Left lung (tissue), 14 donors: Measurements from ENCODE around the gene TEX13B. TPM values are rescaled to one million over a fixed set of nuclear protein-coding genes. Genes with fewer than 3 reads are reported as not detected.

ENCODE experiments used
- ATAC-seq: fragments of 200-7000 bp; cut with Tn5 transposase; one replicate; pipeline ENCODE4 v1.9.1; 2020; ENCODE audit warnings: moderate library complexity
- DNase-seq, 4 donors: peaks; one replicate each; pipeline ENCODE4 v3.0.0-alpha.2; 2013 to 2020
- H3K27ac ChIP-seq, 2 donors: fragments of 200-600 bp; sonication (generic) in 1 of 2; one replicate each; pipeline versions ENCODE4 v1.5.0 to v1.8.0; 2020 to 2021
- H3K27me3 ChIP-seq, 2 donors: fragments of 200-600 bp; sonication (generic) in 1 of 2; one replicate each; pipeline versions ENCODE4 v1.5.0 to v1.8.0; 2020 to 2021
- H3K36me3 ChIP-seq, 2 donors: fragments of 200-600 bp; sonication (generic) in 1 of 2; one replicate each; pipeline versions ENCODE4 v1.5.0 to v1.8.0; 2020 to 2021
- H3K4me1 ChIP-seq, 2 donors: fragments of 200-600 bp; one replicate each; pipeline ENCODE4 v1.8.0; 2021
- H3K4me3 ChIP-seq, 2 donors: fragments of 200-600 bp; sonication (generic) in 1 of 2; one replicate each; pipeline versions ENCODE4 v1.5.0 to v1.8.0; 2020 to 2021; ENCODE audit warnings: mild to moderate bottlenecking in 1 of 2
- H3K9me3 ChIP-seq, 2 donors: fragments of 200-600 bp; sonication (generic) in 1 of 2; one replicate each; pipeline versions ENCODE4 v1.5.0 to v1.8.0; 2020 to 2021
- intact Hi-C, 2 donors: fragments of 100-400 bp; cut with DNase I; formaldehyde crosslinking; loops; one replicate each; pipeline versions ENCODE4 v1.11.2 to v1.14.2; 2022
- long read RNA-seq, 12 donors: library from polyadenylated mRNA in 2 of 12; unstranded in 2 of 12; transcript quantifications; one replicate each; pipeline ENCODE4 v2.0.0 and lab custom pipeline, GENCODE V29; 2019 to 2026
- polyA plus RNA-seq, 6 donors: library from polyadenylated mRNA; unstranded; fragments of 120-200 nt; gene quantifications; one replicate each; pipeline ENCODE4 v1.2.1, GENCODE V29; 2013; ENCODE audit not compliant: insufficient read length in 6 of 6
- total RNA-seq, 2 donors: library from RNA; stranded (reverse); fragmentation: NEBNext Ultra II Directional; extraction: Animal tissue kit (Norgen Biotek cat#: 25700); gene quantifications; one replicate each; pipeline ENCODE4 v1.2.1, GENCODE V29; 2021
- TF ChIP-seq, protein P1 (sequence below), 2 donors: fragments of 200-600 bp; sonication (generic) in 1 of 2; IDR thresholded peaks; one replicate each; pipeline versions ENCODE4 v1.5.0 to v1.8.0; 2021; ENCODE audit warnings: antibody characterized with exemption in 2 of 2
- donor health status: DM: no; HTN: yes; CAD: no.
- donor health status: DM: no; HTN: no; CAD: no.

Gene TEX13B
- not detected for total RNA-seq
- under 1 TPM in 1 of 6 donors, not detected in 5; 0.14 TPM for polyA plus RNA-seq
- long read RNA-seq, donor 1: 0 reads
- long read RNA-seq, donor 2: 0 reads
- long read RNA-seq, donor 3: 0 reads
- long read RNA-seq, donor 4: 0 reads
- long read RNA-seq, donor 5: 0 reads
- long read RNA-seq, donor 6: 0 reads
- long read RNA-seq, donor 7: 0 reads
- long read RNA-seq, donor 8: 0 reads
- long read RNA-seq, donor 9: 0 reads
- long read RNA-seq, donor 10: 0 reads
- long read RNA-seq, donor 11: 0 reads
- long read RNA-seq, donor 12: 0 reads

DNA sequence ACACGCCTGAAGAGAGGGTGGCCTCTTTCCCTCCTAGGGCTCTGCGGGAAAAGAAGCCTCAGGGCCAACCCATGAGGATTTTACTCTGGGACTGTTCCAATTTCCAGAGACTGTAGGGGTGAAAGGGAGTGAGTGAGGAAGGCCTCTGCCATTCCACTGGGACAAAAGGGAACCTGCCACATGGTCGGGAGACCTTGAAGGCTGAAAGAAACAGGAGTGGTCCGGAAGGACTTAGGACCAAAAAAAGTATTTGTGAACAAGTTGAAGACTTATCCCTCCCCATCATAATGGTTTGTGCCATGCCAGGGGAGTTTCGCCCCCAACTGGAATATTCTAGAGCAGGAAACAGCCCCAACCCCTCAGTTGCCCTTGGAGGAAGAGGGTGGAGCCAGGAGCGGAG lies at the start of gene TEX13B:
Gene TEX13B, minus strand, starts transcription at position 15 of the 400 bp plus-strand sequence. CDS start 243 bp downstream, outside the sequence.
- Histone ChIP-seq H3K4me3 (no peak within 1 kb of the TSS), H3K36me3 (no peaks in the 10 kb centered on the region), H3K9me3 (no peaks in the 10 kb centered on the region), H3K4me1 (no peaks in the 10 kb centered on the region), H3K27ac (no peak within 1 kb of the TSS), H3K27me3 (peaks cover 0 to 4% of the 10 kb centered on the region in 2 donors)
- intact Hi-C loops: no loop called here
- DNase-seq (no peak), ATAC-seq (no peak)
- TF ChIP-seq, protein P1, sequence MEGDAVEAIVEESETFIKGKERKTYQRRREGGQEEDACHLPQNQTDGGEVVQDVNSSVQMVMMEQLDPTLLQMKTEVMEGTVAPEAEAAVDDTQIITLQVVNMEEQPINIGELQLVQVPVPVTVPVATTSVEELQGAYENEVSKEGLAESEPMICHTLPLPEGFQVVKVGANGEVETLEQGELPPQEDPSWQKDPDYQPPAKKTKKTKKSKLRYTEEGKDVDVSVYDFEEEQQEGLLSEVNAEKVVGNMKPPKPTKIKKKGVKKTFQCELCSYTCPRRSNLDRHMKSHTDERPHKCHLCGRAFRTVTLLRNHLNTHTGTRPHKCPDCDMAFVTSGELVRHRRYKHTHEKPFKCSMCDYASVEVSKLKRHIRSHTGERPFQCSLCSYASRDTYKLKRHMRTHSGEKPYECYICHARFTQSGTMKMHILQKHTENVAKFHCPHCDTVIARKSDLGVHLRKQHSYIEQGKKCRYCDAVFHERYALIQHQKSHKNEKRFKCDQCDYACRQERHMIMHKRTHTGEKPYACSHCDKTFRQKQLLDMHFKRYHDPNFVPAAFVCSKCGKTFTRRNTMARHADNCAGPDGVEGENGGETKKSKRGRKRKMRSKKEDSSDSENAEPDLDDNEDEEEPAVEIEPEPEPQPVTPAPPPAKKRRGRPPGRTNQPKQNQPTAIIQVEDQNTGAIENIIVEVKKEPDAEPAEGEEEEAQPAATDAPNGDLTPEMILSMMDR (IDR thresholded peaks at IDR 0.05): no peak

DNA sequence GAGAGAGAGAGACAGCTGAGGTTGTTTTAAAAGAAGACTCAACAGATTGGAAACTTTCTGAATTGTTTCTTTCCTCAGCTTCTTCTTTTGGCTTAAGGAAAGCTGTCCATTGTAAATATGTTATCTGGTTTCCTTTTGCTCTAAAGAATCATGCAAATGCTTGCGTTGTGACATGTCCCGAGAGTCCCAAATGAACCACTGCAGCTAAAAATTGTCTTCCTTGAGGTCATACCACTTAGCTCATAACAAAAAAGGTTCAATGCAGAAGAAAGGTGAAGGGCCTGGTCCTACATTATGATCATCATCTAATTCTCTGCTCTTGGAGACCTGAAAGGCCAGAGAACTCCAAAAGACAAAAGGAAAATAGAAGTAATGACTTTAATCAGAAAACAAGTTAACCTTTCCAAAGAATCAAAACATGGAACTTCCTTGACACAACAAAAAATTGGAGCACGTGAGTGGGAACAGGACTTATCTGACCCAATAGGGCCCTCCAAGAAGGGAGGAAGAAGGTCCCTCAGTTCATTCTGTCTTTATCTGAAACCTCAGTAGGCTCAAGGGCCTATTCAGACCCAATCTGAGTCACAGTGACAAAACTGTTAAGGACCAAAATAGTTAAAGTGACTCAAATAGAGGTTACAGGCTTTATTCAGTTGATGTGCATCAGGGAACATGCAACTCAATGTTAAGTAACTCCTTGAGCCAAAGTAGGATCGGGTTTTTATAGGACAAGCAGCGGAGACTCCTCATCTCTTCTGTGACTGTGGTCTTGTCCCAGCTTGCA lies 48.0 kb upstream of the TEX13B start:
- Histone ChIP-seq H3K9me3 (no peaks in the 10 kb centered on the region), H3K27me3 (no peaks in the 10 kb centered on the region), H3K4me3 (no peak overlapping the region), H3K4me1 (no peaks in the 10 kb centered on the region), H3K36me3 (no peaks in the 10 kb centered on the region), H3K27ac (no peak overlapping the region)
- ATAC-seq (no peak), DNase-seq (no peak)
- intact Hi-C loops: no loop called here
- TF ChIP-seq, protein P1 (IDR thresholded peaks at IDR 0.05): no peak

- DNase-seq: no peak
- intact Hi-C loops: no loop called here
- Histone ChIP-seq H3K36me3 (no peaks in the 10 kb centered on the region), H3K27me3 (no peaks in the 10 kb centered on the region), H3K9me3 (no peaks in the 10 kb centered on the region), H3K27ac (no peak overlapping the region), H3K4me3 (no peak overlapping the region), H3K4me1 (no peaks in the 10 kb centered on the region)
- TF ChIP-seq, protein P1 (IDR thresholded peaks at IDR 0.05): no peak
- ATAC-seq: peak; percentile 34
These were observed 46.7 kb upstream of the TEX13B start for GRCh38 chrX:108028854-108029253.

GRCh38 chrX:108025954-108026600 lies 43.9 kb upstream of the TEX13B start:
- Histone ChIP-seq H3K27me3 (no peaks in the 10 kb centered on the region), H3K9me3 (no peaks in the 10 kb centered on the region), H3K27ac (peak overlapping the region in 1 of 2 donors; percentile 33), H3K36me3 (no peaks in the 10 kb centered on the region), H3K4me1 (no peaks in the 10 kb centered on the region), H3K4me3 (no peak overlapping the region)
- intact Hi-C loops: no loop called here
- ATAC-seq: peak; percentile 60
- no peak for DNase-seq
- TF ChIP-seq, protein P1 (IDR thresholded peaks at IDR 0.05): no peak

DNA sequence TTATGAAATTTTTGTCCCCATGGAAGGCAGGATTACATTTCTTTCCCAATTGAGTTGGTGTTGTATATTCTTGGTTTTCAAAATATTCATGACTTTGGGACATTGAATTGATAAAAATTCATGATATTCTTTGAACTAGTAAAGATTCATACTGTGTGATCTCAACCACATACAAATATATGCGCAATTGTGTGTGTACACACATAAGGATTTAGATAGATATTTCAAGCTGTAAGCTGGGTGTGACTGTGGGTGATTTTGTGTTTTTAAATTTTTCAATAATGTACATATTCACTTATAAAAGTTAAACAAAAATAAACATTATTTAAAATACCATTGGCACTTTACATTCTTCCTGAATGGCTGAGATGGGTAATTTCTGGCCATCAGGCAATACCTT lies 43.2 kb upstream of the TEX13B start:
- intact Hi-C loops: no loop called here
- DNase-seq (no peak), ATAC-seq (no peak)
- H3K4me3 ChIP-seq: no peak overlapping the region
- TF ChIP-seq, protein P1 (IDR thresholded peaks at IDR 0.05): no peak
- H3K4me1 ChIP-seq: no peaks in the 10 kb centered on the region
- no peaks in the 10 kb centered on the region for H3K36me3 ChIP-seq
- H3K27me3 ChIP-seq: no peaks in the 10 kb centered on the region
- H3K27ac ChIP-seq: peak overlapping the region in 1 of 2 donors; percentile 33
- H3K9me3 ChIP-seq: no peaks in the 10 kb centered on the region
